ENCODE results near the gene KRT74.

- TF ChIP-seq POLR2A (IDR thresholded peaks at IDR 0.05), result no peak
- no peak for TF ChIP-seq CTCF (IDR thresholded peaks at IDR 0.05)
These were observed 28.9 kb upstream of the KRT74 start for GRCh38 chr12:52602552-52602951.

Data from Peyer's patch (tissue), 4 donors.